Measurements from ENCODE around the gene LMF1. TPM values are rescaled to one million over a fixed set of nuclear protein-coding genes. Genes with fewer than 3 reads are reported as not detected.

Gene LMF1
- total and polyA plus RNA-seq, 2 of the 8 experiments (the other 6 are each of a cell fraction or from before 2014, with no cell fraction given): 3.5 to 9.1 TPM

GRCh38 chr16:878886-879285, 91.9 kb downstream of the LMF1 start:
- H3K4ac ChIP-seq (replicated peaks; ENCODE audit: insufficient read length, low read depth, low read length): no peak overlapping the region
- no peaks in the 10 kb centered on the region; a peak in 1 of 7 replicates for H3K4me1 ChIP-seq (replicated peaks in 1 of 4; ENCODE audit: control insufficient read depth in 3 of 4, insufficient read depth in 4 of 4, low read length in 3 of 4)
- H3K36me3 ChIP-seq (ENCODE audit: control insufficient read depth in 2 of 4, insufficient read depth in 4 of 4, low read length in 3 of 4): no peaks in the 10 kb centered on the region
- DNase-seq (ENCODE audit: low read depth in 1 of 2, low spot score in 2 of 2): no peak
- H3K79me1 ChIP-seq (ENCODE audit: low read depth, low read length): no peaks in the 10 kb centered on the region
- H4K20me1 ChIP-seq (replicated peaks in 1 of 2; ENCODE audit: control insufficient read depth in 1 of 2, insufficient read depth in 2 of 2, low read length in 2 of 2): no peaks in the 10 kb centered on the region
- no peak overlapping the region for H3K4me2 ChIP-seq (ENCODE audit: insufficient read depth in 1 of 2, low read depth in 2 of 2, low read length in 2 of 2)
- H3K9ac ChIP-seq (replicated peaks in 1 of 4; ENCODE audit: extremely low read depth in 1 of 4, low read depth in 3 of 4, low read length in 3 of 4): no peak overlapping the region
- H3K27me3 ChIP-seq (replicated peaks in 1 of 4; ENCODE audit: control insufficient read depth in 3 of 4, extremely low read depth in 1 of 4, insufficient read depth in 3 of 4, low read length in 3 of 4): no peaks in the 10 kb centered on the region; a peak in 1 of 7 replicates
- no peak overlapping the region for H2BK5ac ChIP-seq (ENCODE audit: low read depth, low read length)
- H4K91ac ChIP-seq (replicated peaks; ENCODE audit: insufficient read length, low read length): no peak overlapping the region
- H4K5ac ChIP-seq (ENCODE audit: insufficient read length, low read depth, low read length): no peak overlapping the region
- H3K18ac ChIP-seq (ENCODE audit: extremely low read depth, low read length): no peak overlapping the region
- no peaks in the 10 kb centered on the region for H3K23me2 ChIP-seq (ENCODE audit: low read depth, low read length)
- no peak overlapping the region for H2BK15ac ChIP-seq (ENCODE audit: low read length)
- H3K27ac ChIP-seq (ENCODE audit: low read depth, low read length): no peak overlapping the region
- H2BK20ac ChIP-seq (ENCODE audit: low read length): no peak overlapping the region
- FAIRE-seq: no peak
- no peak overlapping the region for H3K56ac ChIP-seq (replicated peaks; ENCODE audit: insufficient read length, low read depth, low read length)
- POLR2A ChIA-PET (ENCODE audit: partially characterized antibody): no interaction called here
- H3K9me3 ChIP-seq (ENCODE audit: insufficient read depth in 2 of 2, low read depth in 1 of 2, low read length in 1 of 2): peaks cover 0 to 23% of the 10 kb centered on the region in 2 experiments; a peak in 2 of 4 replicates
- CTCF ChIA-PET (ENCODE audit: partially characterized antibody): no interaction called here
- WGBS, 2 experiments (ENCODE audit: extremely low coverage in 1 of 2, insufficient coverage in 1 of 2, insufficient read length in 1 of 2, insufficient replicate concordance in 2 of 2, low coverage in 1 of 2, low lambda C conversion rate in 2 of 2, missing lambda C conversion rate in 1 of 2): 85% methylated on average over 8 of the region's 14 CpGs; no CpG with 5 or more reads in 1 of the 2 experiments
- no peak overlapping the region for H2BK12ac ChIP-seq (ENCODE audit: low read depth, low read length)
- H3K79me2 ChIP-seq (ENCODE audit: control insufficient read depth in 1 of 2, insufficient read depth in 2 of 2, low read length in 2 of 2): no peaks in the 10 kb centered on the region
- no peak overlapping the region for H2BK120ac ChIP-seq (replicated peaks; ENCODE audit: low read depth, low read length)
- no peak overlapping the region for H3K14ac ChIP-seq (ENCODE audit: insufficient read length)
- H2AFZ ChIP-seq (ENCODE audit: low read length): no peak overlapping the region
- no peak overlapping the region for H3K23ac ChIP-seq (ENCODE audit: insufficient read length)
- H4K8ac ChIP-seq (ENCODE audit: extremely low read depth, insufficient read depth, low read length): no peak overlapping the region
- H3K4me3 ChIP-seq (ENCODE audit: extremely low read depth in 1 of 4, insufficient read depth in 2 of 4, low read depth in 3 of 4, low read length in 4 of 4): no peak overlapping the region
- no peak overlapping the region for H2AK5ac ChIP-seq (ENCODE audit: low read depth, low read length)
- TF ChIP-seq RXRA (IDR thresholded peaks at IDR 0.05; ENCODE audit: insufficient read depth, low read depth, low read length) (no peak), KDM4A (IDR thresholded peaks at IDR 0.05; ENCODE audit: low read depth, low read length, severe bottlenecking) (no peak), JUND (IDR thresholded peaks at IDR 0.05; ENCODE audit: low read length) (no peak), EZH2 (IDR thresholded peaks at IDR 0.05; ENCODE audit: low read depth, low read length, severe bottlenecking) (no peak), ATF2 (IDR thresholded peaks at IDR 0.05; ENCODE audit: low read length) (no peak), EGR1 (IDR thresholded peaks at IDR 0.05; ENCODE audit: borderline replicate concordance, low read depth, low read length) (no peak), CEBPB (IDR thresholded peaks at IDR 0.05; ENCODE audit: low read depth, low read length) (no peak), CBX8 (IDR thresholded peaks at IDR 0.05; ENCODE audit: borderline replicate concordance, low read depth, low read length) (no peak), USF2 (IDR thresholded peaks at IDR 0.05; ENCODE audit: low read length) (no peak), E2F6 (IDR thresholded peaks at IDR 0.05) (no peak)

Measured in H1 (cell line).